H1 (cell line): ENCODE data around the gene KHSRP. TPM values are rescaled to one million over a fixed set of nuclear protein-coding genes. Genes with fewer than 3 reads are reported as not detected.

ENCODE experiments used
- CTCF ChIA-PET: fragments of 300-600 bp; sonication (Branson Sonifier 250); formaldehyde crosslinking; loops from one replicate; lab custom pipeline; 2021; ENCODE audit not compliant: partially characterized antibody; lab: Charles Lee
- POLR2A ChIA-PET: fragments of 300-600 bp; sonication (Branson Sonifier 250); formaldehyde crosslinking; loops from one replicate; lab custom pipeline; 2021; ENCODE audit warnings: inconsistent platforms; ENCODE audit not compliant: partially characterized antibody; lab: Charles Lee
- DNase-seq, 2 experiments: peaks; one replicate each; pipeline versions ENCODE4 v3.0.0 to v3.0.0-alpha.2; 2010 to 2022; ENCODE audit warnings: low spot score in 2 of 2, low read depth in 1 of 2, mixed read lengths in 1 of 2
- FAIRE-seq: peaks from 2 replicates; lab custom pipeline; 2011; peaks lifted over from hg19 to GRCh38; lab: Jason Lieb, UNC
- H2AFZ ChIP-seq: 2 replicates; pipeline ENCODE4 v1.8.1; 2012; ENCODE audit warnings: low read length, inconsistent platforms
- H2AK5ac ChIP-seq: 2 replicates; pipeline ENCODE4 v1.6.1; 2013; ENCODE audit warnings: low read depth, low read length
- H2BK120ac ChIP-seq: replicated peaks from 2 replicates; pipeline ENCODE3; 2013; ENCODE audit warnings: low read depth, low read length, inconsistent platforms
- H2BK12ac ChIP-seq: 2 replicates; pipeline ENCODE4 v1.6.1; 2013; ENCODE audit warnings: low read depth, low read length
- H2BK15ac ChIP-seq: 2 replicates; pipeline ENCODE4 v1.6.1; 2013; ENCODE audit warnings: low read length
- H2BK20ac ChIP-seq: 2 replicates; pipeline ENCODE4 v1.6.1; 2013; ENCODE audit warnings: low read length
- H2BK5ac ChIP-seq: 2 replicates; pipeline ENCODE4 v1.6.1; 2013; ENCODE audit warnings: low read depth, low read length
- H3K14ac ChIP-seq: 2 replicates; pipeline ENCODE4 v1.6.1; 2013; ENCODE audit warnings: inconsistent platforms; ENCODE audit not compliant: insufficient read length
- H3K18ac ChIP-seq: 2 replicates; pipeline ENCODE4 v1.6.1; 2013; ENCODE audit warnings: low read length; ENCODE audit errors: extremely low read depth
- H3K23ac ChIP-seq: 2 replicates; pipeline ENCODE4 v1.6.1; 2013; ENCODE audit warnings: inconsistent platforms; ENCODE audit not compliant: insufficient read length
- H3K23me2 ChIP-seq: 2 replicates; pipeline ENCODE4 v1.6.1; 2013; ENCODE audit warnings: low read depth, low read length
- H3K27ac ChIP-seq: 2 replicates; pipeline ENCODE4 v1.6.1; 2011; ENCODE audit warnings: low read depth, low read length, inconsistent platforms
- H3K27me3 ChIP-seq, 4 experiments: replicated peaks in 1 of 4; 1 replicate in 1 of 4; 2 replicates in 3 of 4; pipeline versions ENCODE4 v1.6.1 to v1.8.1; 2011 to 2013; ENCODE audit warnings: low read length in 3 of 4, mild to moderate bottlenecking in 3 of 4, inconsistent platforms in 2 of 4, mixed read lengths in 2 of 4, moderate library complexity in 1 of 4; ENCODE audit not compliant: control insufficient read depth in 3 of 4, insufficient read depth in 3 of 4; ENCODE audit errors: extremely low read depth in 1 of 4
- H3K36me3 ChIP-seq, 4 experiments: 2 replicates each; pipeline versions ENCODE4 v1.6.1 to v1.8.1; 2011 to 2013; ENCODE audit warnings: mild to moderate bottlenecking in 4 of 4, low read length in 3 of 4, moderate library complexity in 2 of 4, control low read depth in 1 of 4, inconsistent platforms in 1 of 4; ENCODE audit not compliant: insufficient read depth in 4 of 4, control insufficient read depth in 2 of 4
- H3K4ac ChIP-seq: replicated peaks from 2 replicates; pipeline ENCODE3; 2013; ENCODE audit warnings: low read length, low read depth, mixed read lengths, inconsistent platforms; ENCODE audit not compliant: insufficient read length
- H3K4me1 ChIP-seq, 4 experiments: replicated peaks in 1 of 4; 1 replicate in 1 of 4; 2 replicates in 3 of 4; pipeline versions ENCODE4 v1.6.1 to v1.8.1; 2011 to 2013; ENCODE audit warnings: low read length in 3 of 4, inconsistent platforms in 2 of 4, mixed read lengths in 1 of 4; ENCODE audit not compliant: insufficient read depth in 4 of 4, control insufficient read depth in 3 of 4
- H3K4me2 ChIP-seq, 2 experiments: 2 replicates each; pipeline versions ENCODE4 v1.6.1 to v1.8.1; 2011 to 2013; ENCODE audit warnings: low read depth in 2 of 2, low read length in 2 of 2, control low read depth in 1 of 2, inconsistent platforms in 1 of 2, mild to moderate bottlenecking in 1 of 2; ENCODE audit not compliant: insufficient read depth in 1 of 2
- H3K4me3 ChIP-seq, 4 experiments: fragments of 200-600, 300-600 bp in 1 of 4; sonication (generic), shearing (Covaris generic), sonication (Bioruptor Twin) in 1 of 4; 2 replicates each; pipeline versions ENCODE4 v1.5.1 to v1.8.1; 2011 to 2016; ENCODE audit warnings: low read length in 4 of 4, low read depth in 3 of 4, control low read depth in 2 of 4, inconsistent platforms in 2 of 4, mild to moderate bottlenecking in 2 of 4, mixed read lengths in 1 of 4, moderate library complexity in 1 of 4; ENCODE audit not compliant: insufficient read depth in 2 of 4; ENCODE audit errors: extremely low read depth in 1 of 4
- H3K56ac ChIP-seq: replicated peaks from 2 replicates; pipeline ENCODE3; 2013; ENCODE audit warnings: low read depth, mild to moderate bottlenecking, mixed read lengths, low read length, inconsistent platforms; ENCODE audit not compliant: insufficient read length
- H3K79me1 ChIP-seq: 2 replicates; pipeline ENCODE4 v1.6.1; 2013; ENCODE audit warnings: low read depth, low read length, control low read depth
- H3K79me2 ChIP-seq, 2 experiments: 2 replicates each; pipeline versions ENCODE4 v1.6.1 to v1.8.1; 2012 to 2013; ENCODE audit warnings: low read length in 2 of 2, mild to moderate bottlenecking in 2 of 2, inconsistent platforms in 1 of 2; ENCODE audit not compliant: insufficient read depth in 2 of 2, control insufficient read depth in 1 of 2
- H3K9ac ChIP-seq, 4 experiments: replicated peaks in 1 of 4; 1 replicate in 1 of 4; 2 replicates in 3 of 4; pipeline versions ENCODE4 v1.6.1 to v1.8.1; 2011 to 2013; ENCODE audit warnings: low read depth in 3 of 4, low read length in 3 of 4, control low read depth in 2 of 4, mild to moderate bottlenecking in 2 of 4, moderate library complexity in 2 of 4, inconsistent platforms in 1 of 4; ENCODE audit errors: extremely low read depth in 1 of 4
- H3K9me3 ChIP-seq, 2 experiments: 2 replicates each; pipeline versions ENCODE4 v1.6.1 to v1.8.1; 2012 to 2013; ENCODE audit warnings: mild to moderate bottlenecking in 2 of 2, moderate library complexity in 2 of 2, control low read depth in 1 of 2, inconsistent platforms in 1 of 2, low read depth in 1 of 2, low read length in 1 of 2, mixed read lengths in 1 of 2; ENCODE audit not compliant: insufficient read depth in 2 of 2
- H4K20me1 ChIP-seq, 2 experiments: replicated peaks in 1 of 2; 2 replicates each; pipeline versions ENCODE3 to v1.8.1; 2011 to 2013; ENCODE audit warnings: inconsistent platforms in 2 of 2, low read length in 2 of 2, mild to moderate bottlenecking in 1 of 2; ENCODE audit not compliant: insufficient read depth in 2 of 2, control insufficient read depth in 1 of 2
- H4K5ac ChIP-seq: 2 replicates; pipeline ENCODE4 v1.6.1; 2013; ENCODE audit warnings: low read length, low read depth, mixed read lengths, inconsistent platforms; ENCODE audit not compliant: insufficient read length
- H4K8ac ChIP-seq: 2 replicates; pipeline ENCODE4 v1.8.0; 2013; ENCODE audit warnings: mild to moderate bottlenecking, moderate library complexity, low read length, inconsistent platforms; ENCODE audit not compliant: insufficient read depth; ENCODE audit errors: extremely low read depth
- H4K91ac ChIP-seq: replicated peaks from 2 replicates; pipeline ENCODE3; 2013; ENCODE audit warnings: low read length, mixed read lengths, inconsistent platforms; ENCODE audit not compliant: insufficient read length
- ATF3 ChIP-seq: IDR thresholded peaks from 2 replicates; pipeline ENCODE4 v1.6.1; 2011; ENCODE audit warnings: low read depth, mild to moderate bottlenecking, low read length; ENCODE audit not compliant: insufficient read depth
- CREB1 ChIP-seq: IDR thresholded peaks from 2 replicates; pipeline ENCODE4 v1.6.1; 2012; ENCODE audit warnings: inconsistent platforms
- RBBP5 ChIP-seq: IDR thresholded peaks from 2 replicates; pipeline ENCODE4 v1.7.1; 2012; ENCODE audit warnings: low read depth, mild to moderate bottlenecking, inconsistent platforms, low read length, moderate library complexity, borderline replicate concordance
- SIN3A ChIP-seq, 2 experiments: IDR thresholded peaks in 1 of 2; conservative IDR thresholded peaks in 1 of 2; 2 replicates each; pipeline ENCODE4 v1.6.1; 2011 to 2012; ENCODE audit warnings: low read length in 2 of 2, improper control_type of control experiment in 1 of 2, low read depth in 1 of 2, mild to moderate bottlenecking in 1 of 2
- SP2 ChIP-seq: IDR thresholded peaks from 2 replicates; pipeline ENCODE4 v1.6.1; 2012; ENCODE audit warnings: mild to moderate bottlenecking, low read length, inconsistent platforms
- TAF1 ChIP-seq: IDR thresholded peaks from 2 replicates; pipeline ENCODE4 v1.6.1; 2011; ENCODE audit warnings: mild to moderate bottlenecking, low read depth, low read length
- TEAD4 ChIP-seq: IDR thresholded peaks from 2 replicates; pipeline ENCODE4 v1.6.1; 2012; ENCODE audit warnings: low read depth, low read length, inconsistent platforms, mixed read lengths
- WGBS, 2 experiments: shearing (Covaris generic) in 1 of 2; methylation state at CpG; one replicate each; pipeline versions ENCODE4 v1.1.6 to v1.1.7; 2013 to 2015; ENCODE audit warnings: low lambda C conversion rate in 2 of 2, mixed read lengths in 2 of 2, inconsistent platforms in 1 of 2, low coverage in 1 of 2, missing lambda C conversion rate in 1 of 2; ENCODE audit not compliant: insufficient replicate concordance in 2 of 2, insufficient coverage in 1 of 2, insufficient read length in 1 of 2; ENCODE audit errors: extremely low coverage in 1 of 2, missing lambda C conversion rate in 1 of 2; 5-methylcytosine and 5-hydroxymethylcytosine counted together
- polyA plus RNA-seq, 7 experiments: library from polyadenylated mRNA; depleted of rRNA in 3 of 7; stranded (reverse) in 5 of 7; unstranded in 2 of 7; fragments of >200 nt in 5 of 7; fragments of 200-250 nt in 2 of 7; gene quantifications; 1 replicate in 5 of 7; 2 replicates in 1 of 7; 4 replicates in 1 of 7; pipeline versions ENCODE4 v1.2.1 to v1.2.3, GENCODE V29; 2011 to 2013; ENCODE audit warnings: missing spikeins in 2 of 7, mixed read lengths in 2 of 7
- total RNA-seq: library from RNA; stranded (reverse); fragmentation: NEBNext Ultra II Directional; extraction: Animal tissue kit (Norgen Biotek cat#: 25700); gene quantifications from 2 replicates; pipeline ENCODE4 v1.2.1, GENCODE V29; 2021

KHSRP gene
- total and polyA plus RNA-seq, 2 of the 8 experiments (the other 6 are each of a cell fraction or from before 2014, with no cell fraction given): 143 to 573 TPM

- ChIA-PET CTCF (interaction anchor here (0.9 kb wide), 1 partner anchor 13 kb away, joined by 5 read pairs; no protein-coding TSS in a partner anchor), POLR2A (interaction anchor here (1.2 kb wide), 1 partner anchor 9 kb away, joined by 4 read pairs; no protein-coding TSS in a partner anchor)
Observed at GRCh38 chr19:6452223-6452614, 27.6 kb upstream of the KHSRP start.

More at GRCh38 chr19:6452223-6452614, 27.6 kb upstream of the KHSRP start:
- Histone ChIP-seq H2AK5ac (no peak overlapping the region), H4K20me1 (no peaks in the 10 kb centered on the region), H4K91ac (no peak overlapping the region), H2BK20ac (no peak overlapping the region), H3K23me2 (no peaks in the 10 kb centered on the region), H3K9me3 (peaks cover 0 to 8% of the 10 kb centered on the region in 2 experiments; a peak in 1 of 4 replicates), H3K56ac (no peak overlapping the region), H2AFZ (no peak overlapping the region), H3K27ac (no peak overlapping the region), H3K4me1 (no peaks in the 10 kb centered on the region), H4K5ac (no peak overlapping the region), H2BK15ac (no peak overlapping the region), H3K14ac (no peak overlapping the region), H3K4me3 (no peak overlapping the region), H4K8ac (no peak overlapping the region; the same call in 1 of the 2 replicates), H2BK120ac (no peak overlapping the region), H3K36me3 (peaks cover 5 to 30% (median 10%) of the 10 kb centered on the region in 4 experiments; a peak in 7 of 8 replicates), H3K18ac (no peak overlapping the region), H3K79me1 (no peaks in the 10 kb centered on the region), H3K79me2 (no peaks in the 10 kb centered on the region), H3K4ac (no peak overlapping the region), H3K23ac (no peak overlapping the region), H2BK5ac (no peak overlapping the region), H3K4me2 (no peak overlapping the region), H3K9ac (no peak overlapping the region), H3K27me3 (no peaks in the 10 kb centered on the region), H2BK12ac (no peak overlapping the region)
- WGBS, 2 experiments: 84% methylated on average over 19 of the region's 19 CpGs; no CpG with 5 or more reads in 1 of the 2 experiments
- no peak for TF ChIP-seq SP2
- TF ChIP-seq RBBP5: no peak
- no peak for TF ChIP-seq CREB1
- no peak for TF ChIP-seq TEAD4
- TF ChIP-seq SIN3A (conservative IDR thresholded peaks at IDR 0.05 in 1 of 2, IDR thresholded peaks at IDR 0.05 in 1 of 2; ENCODE audit: low read depth in 1 of 2, low read length in 2 of 2): no peak
- TF ChIP-seq ATF3: no peak
- TF ChIP-seq TAF1: no peak
- DNase-seq: no peak
- FAIRE-seq: no peak
